ENCODE data around the gene PRKCB. TPM values are rescaled to one million over a fixed set of nuclear protein-coding genes. Genes with fewer than 3 reads are reported as not detected.

The PRKCB gene
- total RNA-seq, 4 donors from 2014 or later = 7.0 to 88.3 (median 15.9) TPM

GRCh38 chr16:23952971-23953300 is 117.2 kb downstream of the PRKCB start:
- Histone ChIP-seq H3K9me3 (no peaks in the 10 kb centered on the region), H3K36me3 (no peaks in the 10 kb centered on the region), H3K4me3 (no peak overlapping the region), H3K27ac (no peak overlapping the region), H3K4me1 (peaks cover 0 to 20% (median 5%) of the 10 kb centered on the region in 4 donors), H3K27me3 (no peaks in the 10 kb centered on the region)
- TF ChIP-seq POLR2A (IDR thresholded peaks at IDR 0.05) (no peak), CTCF (IDR thresholded peaks at IDR 0.05) (no peak)
- DNase-seq = no peak

- Histone ChIP-seq H3K4me1 (peaks cover 0 to 15% (median 5%) of the 10 kb centered on the region in 4 donors), H3K4me3 (no peak overlapping the region), H3K27me3 (no peaks in the 10 kb centered on the region), H3K36me3 (no peaks in the 10 kb centered on the region), H3K9me3 (no peaks in the 10 kb centered on the region), H3K27ac (no peak overlapping the region)
- no peak for TF ChIP-seq CTCF (IDR thresholded peaks at IDR 0.05)
- TF ChIP-seq POLR2A (IDR thresholded peaks at IDR 0.05) = no peak
- DNase-seq = no peak
Measured at GRCh38 chr16:23953476-23953875, 117.7 kb downstream of the PRKCB start.

GRCh38 chr16:23955088-23955487 is 119.3 kb downstream of the PRKCB start:
- TF ChIP-seq CTCF (IDR thresholded peaks at IDR 0.05) (no peak), POLR2A (IDR thresholded peaks at IDR 0.05) (no peak)
- H3K36me3 ChIP-seq = no peaks in the 10 kb centered on the region
- H3K9me3 ChIP-seq = no peaks in the 10 kb centered on the region
- H3K4me1 ChIP-seq = peaks cover 0 to 9% (median 6%) of the 10 kb centered on the region in 4 donors
- H3K27ac ChIP-seq = no peak overlapping the region
- no peak overlapping the region for H3K4me3 ChIP-seq
- DNase-seq = no peak
- H3K27me3 ChIP-seq = no peaks in the 10 kb centered on the region

GRCh38 chr16:23957287-23957686 is 121.5 kb downstream of the PRKCB start:
- no peak overlapping the region for H3K4me3 ChIP-seq
- DNase-seq = no peak
- no peaks in the 10 kb centered on the region for H3K27me3 ChIP-seq
- TF ChIP-seq CTCF (IDR thresholded peaks at IDR 0.05) = no peak
- TF ChIP-seq POLR2A (IDR thresholded peaks at IDR 0.05) = no peak
- H3K27ac ChIP-seq = peak overlapping the region in 1 of 4 donors; percentile 72
- H3K4me1 ChIP-seq = peaks cover 0 to 10% (median 0%) of the 10 kb centered on the region in 4 donors
- no peaks in the 10 kb centered on the region for H3K9me3 ChIP-seq
- no peaks in the 10 kb centered on the region for H3K36me3 ChIP-seq

- no peak for TF ChIP-seq CTCF (IDR thresholded peaks at IDR 0.05)
- no peak for TF ChIP-seq POLR2A (IDR thresholded peaks at IDR 0.05)
- no peak for DNase-seq
- no peaks in the 10 kb centered on the region for H3K27me3 ChIP-seq
- H3K36me3 ChIP-seq = no peaks in the 10 kb centered on the region
- H3K4me3 ChIP-seq = no peak overlapping the region
- H3K9me3 ChIP-seq = no peaks in the 10 kb centered on the region
- H3K4me1 ChIP-seq = peaks cover 0 to 10% (median 0%) of the 10 kb centered on the region in 4 donors
- H3K27ac ChIP-seq = peak overlapping the region in 1 of 4 donors; percentile 72
Measured at GRCh38 chr16:23959072-23959751, 123.4 kb downstream of the PRKCB start.

- Histone ChIP-seq H3K4me3 (no peak overlapping the region), H3K9me3 (no peaks in the 10 kb centered on the region), H3K4me1 (peaks cover 0 to 10% (median 0%) of the 10 kb centered on the region in 4 donors), H3K36me3 (no peaks in the 10 kb centered on the region), H3K27ac (peak overlapping the region in 1 of 4 donors; percentile 72), H3K27me3 (no peaks in the 10 kb centered on the region)
- TF ChIP-seq POLR2A (IDR thresholded peaks at IDR 0.05) = no peak
- no peak for TF ChIP-seq CTCF (IDR thresholded peaks at IDR 0.05)
- DNase-seq = no peak
Measured at GRCh38 chr16:23959752-23960072, 123.9 kb downstream of the PRKCB start.
